Stimulated activated CD4-positive, alpha-beta T cell treated with anti-CD3 and anti-CD28 coated beads, Interleukin-4, amount 100 ng/mL, for 48 hours (primary cell): ENCODE measurements around the gene TDRD7.
"Not testable (repeated sequence)": the region's sequence is repeated elsewhere in the genome, so short reads cannot be mapped to it uniquely, and the experiment has no call there.

Experiments used
- DNase-seq, 2 donors: peaks; one replicate each; pipeline ENCODE4 v3.0.0-alpha.2; 2020; ENCODE audit warnings: low read depth in 2 of 2

TDRD7 gene

GRCh38 chr9:97474372-97474925 is 62.6 kb downstream of the TDRD7 start:
- no peak for DNase-seq

DNA sequence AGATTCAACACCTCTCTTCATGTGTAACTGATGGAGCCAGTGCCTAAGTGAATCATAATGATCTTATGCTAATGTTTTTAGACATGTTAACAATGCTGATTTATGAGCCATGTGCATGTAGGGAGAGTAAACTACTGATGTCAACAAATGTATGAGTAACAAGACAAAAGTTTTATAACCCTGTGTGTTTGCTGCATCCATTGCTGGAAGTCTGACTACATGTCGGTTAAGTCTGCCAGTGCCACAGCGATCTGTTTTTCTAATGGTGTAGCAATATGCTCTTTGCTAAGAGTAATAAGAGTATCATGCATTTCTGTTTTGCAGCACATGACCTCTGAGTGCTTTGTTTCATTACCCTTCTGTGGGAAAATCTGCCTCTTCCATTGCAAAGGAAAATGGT is 63.2 kb downstream of the TDRD7 start:
- no peak for DNase-seq

GRCh38 chr9:97478301-97478981 is 66.5 kb downstream of the TDRD7 start:
- no peak for DNase-seq

GRCh38 chr9:97479496-97480159 is 67.7 kb downstream of the TDRD7 start:
- DNase-seq = no peak

- DNase-seq = no peak
Measured at GRCh38 chr9:97480174-97480573, 68.3 kb downstream of the TDRD7 start.

DNA sequence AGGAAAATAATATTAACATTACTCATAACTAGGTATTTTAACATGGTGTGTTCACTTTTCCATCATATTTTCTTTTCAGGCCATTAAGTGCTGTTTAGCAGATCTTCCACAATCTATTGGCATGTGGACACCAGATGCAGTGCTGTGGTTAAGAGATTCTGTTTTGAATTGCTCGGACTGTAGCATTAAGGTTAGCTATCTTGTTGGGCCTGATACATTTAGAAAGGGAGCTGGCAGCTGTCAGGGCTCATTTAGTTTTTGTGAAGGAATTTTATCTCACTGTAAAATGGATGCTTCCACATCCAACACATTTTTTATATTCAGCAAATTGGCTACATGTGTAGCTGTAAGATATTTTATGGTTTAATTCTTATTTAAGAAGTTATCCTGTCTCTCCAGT is 68.9 kb downstream of the TDRD7 start:
- DNase-seq = no peak

DNA sequence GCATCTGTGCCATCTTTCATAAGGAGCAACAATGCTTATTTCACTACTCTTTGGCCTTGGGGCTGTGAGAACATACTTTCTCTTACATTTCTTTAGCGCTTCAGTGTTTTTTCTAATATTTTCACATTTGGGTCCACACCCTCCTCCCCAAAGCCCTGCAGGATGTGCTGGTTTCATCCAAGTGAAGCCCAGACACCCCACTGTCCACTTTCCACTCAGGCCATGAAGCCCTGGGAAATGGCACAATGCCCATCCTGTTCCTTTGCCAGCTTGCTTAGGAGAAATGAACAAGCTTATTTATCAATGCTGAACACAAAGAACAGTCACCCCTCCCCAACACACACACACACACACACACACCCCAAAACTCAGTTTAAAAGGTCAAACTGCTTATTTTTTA is 72.2 kb downstream of the TDRD7 start:
- no peak for DNase-seq

- DNase-seq = no peak
Measured at GRCh38 chr9:97487107-97487506, 75.2 kb downstream of the TDRD7 start.

DNA sequence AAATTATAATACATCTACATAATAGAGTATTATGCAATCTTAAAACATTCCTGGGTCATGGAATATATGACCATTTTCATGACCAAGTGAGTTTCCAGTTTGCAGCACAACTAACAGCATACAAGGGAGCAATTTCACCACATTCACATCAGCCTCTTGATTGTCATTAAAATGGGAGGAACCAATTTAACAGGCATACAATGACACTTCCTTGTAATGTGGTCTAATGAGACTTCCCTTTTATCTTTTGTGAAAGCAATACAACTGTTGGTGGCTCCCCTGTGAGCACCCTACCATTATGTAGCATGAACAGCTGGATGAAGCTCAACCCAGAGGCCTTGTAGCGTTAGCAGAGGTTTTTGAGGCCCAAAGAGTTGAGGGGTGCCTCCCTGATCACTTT is 76.0 kb downstream of the TDRD7 start:
- DNase-seq = no peak

DNA sequence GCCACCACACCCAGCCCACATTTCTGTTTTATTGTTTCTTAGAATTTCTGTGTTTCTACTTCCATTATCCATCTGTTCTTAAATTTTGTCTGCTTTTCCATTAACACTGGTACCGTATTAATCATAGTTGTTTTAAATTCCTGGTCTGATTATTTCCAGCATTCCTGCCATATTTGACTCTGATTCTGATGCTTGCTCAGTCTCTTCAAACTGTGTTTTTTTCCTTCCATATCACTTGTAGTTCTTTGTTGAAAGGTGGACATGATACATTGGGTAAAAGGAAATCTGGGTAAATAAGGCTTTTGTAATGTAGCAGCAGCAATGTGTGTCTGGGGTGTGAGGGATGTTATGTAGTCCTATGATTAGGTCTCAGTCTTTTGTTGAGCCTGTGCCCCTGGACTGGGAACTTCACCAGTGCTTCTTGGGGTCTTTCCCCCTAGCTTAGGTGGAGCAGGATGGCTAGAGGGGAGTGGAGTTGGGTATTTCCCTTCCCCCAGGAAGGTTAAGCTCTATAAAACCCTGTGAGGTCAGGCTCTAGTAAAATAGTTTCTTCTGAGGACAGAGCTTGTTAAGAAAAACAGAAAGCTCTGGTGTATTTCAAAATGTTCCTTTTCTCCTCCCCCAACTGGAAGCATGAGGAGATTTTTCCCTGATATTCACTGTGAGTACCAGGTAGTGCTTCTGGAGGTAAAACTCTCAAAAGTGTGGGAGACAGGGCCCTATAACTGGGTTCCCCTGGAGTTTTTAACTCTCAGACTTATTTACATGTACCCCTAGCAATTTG is 79.5 kb downstream of the TDRD7 start:
- no peak for DNase-seq

- DNase-seq = not testable (repeated sequence)
Measured at GRCh38 chr9:97497558-97498375, 85.9 kb downstream of the TDRD7 start.

GRCh38 chr9:97498846-97499245 is 87.0 kb downstream of the TDRD7 start:
- DNase-seq = not testable (repeated sequence)

- DNase-seq = no peak
Measured at GRCh38 chr9:97500263-97500662, 88.4 kb downstream of the TDRD7 start.

DNA sequence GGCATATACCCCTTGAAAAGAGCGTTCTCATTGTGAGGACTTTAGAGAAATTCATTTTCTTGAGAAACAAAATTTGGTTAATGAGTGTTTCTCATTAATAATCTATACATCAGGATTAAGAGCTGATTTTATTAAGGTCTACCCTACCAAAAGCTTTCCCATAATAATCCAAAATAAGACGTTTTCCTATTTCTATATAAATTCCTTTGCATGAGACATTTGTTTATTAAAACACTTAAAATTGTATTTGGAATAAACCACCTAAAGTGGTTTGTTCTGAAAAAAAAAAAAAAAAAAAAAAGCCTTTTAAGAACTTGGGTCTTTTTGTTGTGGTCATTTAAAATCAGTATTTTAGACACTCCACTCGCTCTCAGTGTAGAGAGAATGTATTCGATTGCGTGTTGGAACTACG is 88.9 kb downstream of the TDRD7 start:
- DNase-seq = no peak

GRCh38 chr9:97501177-97501971 is 89.5 kb downstream of the TDRD7 start, which contains the start of gene TMOD1:
TMOD1 (plus strand) TSS chr9:97501666; CDS start chr9:97524189, 22,523 bp downstream.
- DNase-seq = peak; percentile 29 to 42

DNA sequence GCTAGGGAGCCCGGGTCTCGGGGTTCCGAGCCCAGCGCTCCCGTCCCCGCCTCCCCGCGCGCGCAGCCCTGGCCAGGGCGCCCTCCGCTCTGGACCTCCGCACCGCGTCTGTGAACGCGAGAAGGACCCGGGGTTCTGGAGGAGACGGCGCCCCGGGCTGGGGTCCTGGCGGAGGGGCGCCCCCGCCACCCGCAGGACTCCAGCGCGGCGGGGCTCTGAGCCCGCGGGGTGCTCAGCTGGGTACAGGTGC is 90.0 kb downstream of the TDRD7 start:
- no peak for DNase-seq

GRCh38 chr9:97502222-97502983 is 90.5 kb downstream of the TDRD7 start:
- DNase-seq = no peak

- DNase-seq = no peak
Measured at GRCh38 chr9:97502984-97503861, 91.3 kb downstream of the TDRD7 start.

DNA sequence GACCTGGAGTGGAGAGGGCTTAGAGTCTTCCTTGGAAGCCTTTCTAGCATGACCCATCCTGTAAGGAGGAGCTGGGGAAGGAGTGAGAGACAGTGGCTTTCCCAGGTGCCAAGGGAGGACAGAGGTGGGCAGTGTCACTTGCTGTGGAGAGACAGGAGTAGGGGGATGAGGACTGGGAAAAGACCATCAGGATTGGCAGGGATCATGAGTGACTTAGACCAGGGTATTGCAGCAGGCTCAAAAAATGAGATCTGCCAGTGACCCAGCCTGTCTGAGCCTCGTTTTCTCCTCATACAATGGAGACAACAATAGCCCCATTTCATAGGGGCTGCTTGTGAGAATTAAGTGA is 91.9 kb downstream of the TDRD7 start:
- no peak for DNase-seq
